ENCODE data around the gene POLR3GL.

Gene POLR3GL

DNA sequence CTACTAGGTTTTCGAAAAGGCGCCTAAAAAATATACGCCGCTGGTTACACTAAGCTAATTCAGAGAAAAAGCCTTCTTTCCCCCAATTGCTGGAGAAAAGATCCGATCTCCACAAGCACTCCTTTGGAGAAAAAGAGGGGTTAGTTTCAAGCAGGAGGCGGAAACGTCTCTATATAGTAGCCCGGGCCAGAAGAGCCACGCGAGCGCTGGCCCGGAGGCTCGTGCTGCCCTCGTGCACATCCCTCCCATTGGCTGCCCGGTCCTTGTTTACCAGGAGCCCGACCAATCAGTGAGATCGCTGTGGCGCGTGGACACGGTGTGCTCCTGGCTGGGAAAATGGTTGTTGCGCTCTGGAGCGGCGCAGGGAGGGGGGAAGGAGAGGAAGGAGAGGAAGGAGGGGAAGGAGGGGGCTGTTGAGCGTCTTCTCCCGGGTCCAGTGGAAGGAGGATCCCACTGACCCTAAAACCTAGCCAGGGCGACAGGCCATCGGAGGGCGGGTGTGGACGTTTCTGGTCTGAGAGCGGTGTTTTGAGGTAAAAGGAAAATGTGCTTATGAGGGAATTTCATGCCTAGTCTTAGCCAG is 32.0 kb downstream of the POLR3GL start, which contains the start of gene TXNIP:
TXNIP (minus strand) TSS at position 147 of the 583 bp plus-strand sequence. CDS start 313 bp downstream, outside the sequence.
- Histone ChIP-seq H3K4ac (ENCODE audit: low read length) (no peak within 1 kb of the TSS), H4K91ac (ENCODE audit: low read depth, low read length, poor library complexity) (no peak within 1 kb of the TSS), H2BK120ac (ENCODE audit: low read depth, low read length) (no peak within 1 kb of the TSS), H2AFZ (ENCODE audit: low read length) (peak within 1 kb of the TSS; percentile 10), H2BK15ac (ENCODE audit: low read length) (no peak within 1 kb of the TSS), H3K79me1 (ENCODE audit: low read depth, low read length) (no peaks in the 10 kb centered on the region), H3K4me2 (ENCODE audit: insufficient read depth, low read length, poor library complexity, severe bottlenecking) (peak within 1 kb of the TSS; percentile 35), H3K4me1 (ENCODE audit: control insufficient read depth in 2 of 2, insufficient read depth in 1 of 2, low read depth in 1 of 2, low read length in 2 of 2) (peaks cover 12 to 27% of the 10 kb centered on the region in 2 donors), H3K23ac (ENCODE audit: low read depth, low read length, poor library complexity) (no peak within 1 kb of the TSS), H2BK12ac (ENCODE audit: low read length) (no peak within 1 kb of the TSS), H3K36me3 (replicated peaks in 1 of 2; ENCODE audit: control insufficient read depth in 2 of 2, insufficient read depth in 2 of 2, low read length in 2 of 2) (peaks cover 17 to 41% of the 10 kb centered on the region in 2 donors), H3K4me3 (ENCODE audit: low read length in 2 of 2) (peak within 1 kb of the TSS; percentile 82 to 91), H2BK5ac (ENCODE audit: low read length) (no peak within 1 kb of the TSS), H2AK5ac (ENCODE audit: low read depth, low read length) (no peak within 1 kb of the TSS), H3K27ac (replicated peaks; ENCODE audit: low read length) (peak within 1 kb of the TSS; percentile 8), H3K18ac (ENCODE audit: low read length) (peak within 1 kb of the TSS; percentile 65), H3K9me3 (replicated peaks in 1 of 2; ENCODE audit: control insufficient read depth in 2 of 2, insufficient read depth in 1 of 2, low read depth in 1 of 2, low read length in 2 of 2) (peaks cover 0 to 9% of the 10 kb centered on the region in 2 donors), H4K8ac (ENCODE audit: low read depth, low read length) (no peak within 1 kb of the TSS), H3K14ac (ENCODE audit: low read length) (no peak within 1 kb of the TSS), H3K27me3 (ENCODE audit: control insufficient read depth in 3 of 3, insufficient read depth in 3 of 3, low read depth in 1 of 3, low read length in 3 of 3) (no peaks in the 10 kb centered on the region), H3K9ac (ENCODE audit: low read depth, low read length, poor library complexity) (peak within 1 kb of the TSS; percentile 79)
- WGBS, 2 donors (ENCODE audit: extremely low coverage in 2 of 2, insufficient read length in 2 of 2, insufficient replicate concordance in 1 of 2): no CpG with 5 or more reads among the region's 30 CpGs
- peak; percentile 92 for DNase-seq (ENCODE audit: low spot score)

DNA sequence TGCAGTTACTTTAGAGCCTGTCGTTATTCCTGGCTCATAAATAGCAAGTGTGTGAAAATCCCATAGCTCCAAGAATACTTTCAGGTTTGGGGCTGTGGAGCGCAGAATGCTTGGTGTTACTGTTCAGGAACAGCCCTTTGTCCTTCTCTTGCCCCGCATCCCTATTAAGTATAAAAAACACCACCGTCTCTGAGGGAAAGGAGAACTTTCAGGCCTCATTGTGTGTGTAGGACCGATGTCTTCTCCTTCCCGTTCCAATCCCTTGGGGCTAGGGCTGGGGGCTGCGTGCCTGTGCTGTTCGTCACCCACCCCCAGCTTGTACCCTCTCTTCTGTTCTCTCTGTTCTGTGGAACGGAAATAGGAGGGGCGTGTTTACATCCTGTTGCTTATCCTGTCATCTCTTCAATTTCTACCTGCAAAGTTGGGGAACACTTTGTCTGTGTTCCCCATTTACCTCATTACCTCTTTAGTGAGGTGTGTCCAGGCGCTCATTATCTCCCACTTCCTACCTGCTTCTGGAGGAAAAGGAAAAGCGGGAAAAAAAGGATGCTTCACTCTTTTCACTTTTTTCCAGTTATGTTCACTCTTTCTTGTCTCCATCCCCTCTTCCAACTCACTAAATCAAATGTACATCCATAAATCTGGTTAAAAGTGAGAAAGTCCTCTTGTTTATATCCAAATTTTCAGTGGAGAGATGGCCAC is 32.7 kb downstream of the POLR3GL start:
- Histone ChIP-seq H3K4ac (ENCODE audit: low read length) (no peak overlapping the region), H2AFZ (ENCODE audit: low read length) (peak overlapping the region; percentile 10), H2BK120ac (ENCODE audit: low read depth, low read length) (no peak overlapping the region), H3K14ac (ENCODE audit: low read length) (no peak overlapping the region), H3K18ac (ENCODE audit: low read length) (peak overlapping the region; percentile 65), H3K36me3 (replicated peaks in 1 of 2; ENCODE audit: control insufficient read depth in 2 of 2, insufficient read depth in 2 of 2, low read length in 2 of 2) (peaks cover 17 to 35% of the 10 kb centered on the region in 2 donors), H2BK15ac (ENCODE audit: low read length) (no peak overlapping the region), H3K4me1 (ENCODE audit: control insufficient read depth in 2 of 2, insufficient read depth in 1 of 2, low read depth in 1 of 2, low read length in 2 of 2) (peaks cover 12 to 27% of the 10 kb centered on the region in 2 donors), H2BK5ac (ENCODE audit: low read length) (no peak overlapping the region), H4K8ac (ENCODE audit: low read depth, low read length) (no peak overlapping the region), H3K4me2 (ENCODE audit: insufficient read depth, low read length, poor library complexity, severe bottlenecking) (peak overlapping the region; percentile 35), H2AK5ac (ENCODE audit: low read depth, low read length) (no peak overlapping the region), H2BK12ac (ENCODE audit: low read length) (no peak overlapping the region), H3K23ac (ENCODE audit: low read depth, low read length, poor library complexity) (no peak overlapping the region), H3K9me3 (replicated peaks in 1 of 2; ENCODE audit: control insufficient read depth in 2 of 2, insufficient read depth in 1 of 2, low read depth in 1 of 2, low read length in 2 of 2) (peaks cover 0 to 9% of the 10 kb centered on the region in 2 donors), H3K27me3 (ENCODE audit: control insufficient read depth in 3 of 3, insufficient read depth in 3 of 3, low read depth in 1 of 3, low read length in 3 of 3) (no peaks in the 10 kb centered on the region), H3K9ac (ENCODE audit: low read depth, low read length, poor library complexity) (no peak overlapping the region), H3K27ac (replicated peaks; ENCODE audit: low read length) (peak overlapping the region; percentile 8), H4K91ac (ENCODE audit: low read depth, low read length, poor library complexity) (no peak overlapping the region), H3K79me1 (ENCODE audit: low read depth, low read length) (no peaks in the 10 kb centered on the region), H3K4me3 (ENCODE audit: low read length in 2 of 2) (peak overlapping the region; percentile 46 to 91)
- WGBS, 2 donors (ENCODE audit: extremely low coverage in 2 of 2, insufficient read length in 2 of 2, insufficient replicate concordance in 1 of 2): no CpG with 5 or more reads among the region's 12 CpGs
- no peak for DNase-seq (ENCODE audit: low spot score)

- no peak overlapping the region for H3K4ac ChIP-seq (ENCODE audit: low read length)
- H3K9me3 ChIP-seq (replicated peaks in 1 of 2; ENCODE audit: control insufficient read depth in 2 of 2, insufficient read depth in 1 of 2, low read depth in 1 of 2, low read length in 2 of 2): peaks cover 0 to 9% of the 10 kb centered on the region in 2 donors
- no peak overlapping the region for H3K9ac ChIP-seq (ENCODE audit: low read depth, low read length, poor library complexity)
- H3K79me1 ChIP-seq (ENCODE audit: low read depth, low read length): no peaks in the 10 kb centered on the region
- no CpG with 5 or more reads among the region's 3 CpGs for WGBS, 2 donors (ENCODE audit: extremely low coverage in 2 of 2, insufficient read length in 2 of 2, insufficient replicate concordance in 1 of 2)
- no peak overlapping the region for H3K27ac ChIP-seq (replicated peaks; ENCODE audit: low read length)
- H3K18ac ChIP-seq (ENCODE audit: low read length): no peak overlapping the region
- H4K8ac ChIP-seq (ENCODE audit: low read depth, low read length): no peak overlapping the region
- no peak for DNase-seq (ENCODE audit: low spot score)
- H2BK5ac ChIP-seq (ENCODE audit: low read length): no peak overlapping the region
- no peak overlapping the region for H3K4me2 ChIP-seq (ENCODE audit: insufficient read depth, low read length, poor library complexity, severe bottlenecking)
- no peak overlapping the region for H2BK15ac ChIP-seq (ENCODE audit: low read length)
- no peak overlapping the region for H3K23ac ChIP-seq (ENCODE audit: low read depth, low read length, poor library complexity)
- H2AFZ ChIP-seq (ENCODE audit: low read length): no peak overlapping the region
- no peak overlapping the region for H4K91ac ChIP-seq (ENCODE audit: low read depth, low read length, poor library complexity)
- H3K14ac ChIP-seq (ENCODE audit: low read length): no peak overlapping the region
- H2BK12ac ChIP-seq (ENCODE audit: low read length): no peak overlapping the region
- no peak overlapping the region for H2AK5ac ChIP-seq (ENCODE audit: low read depth, low read length)
- H2BK120ac ChIP-seq (ENCODE audit: low read depth, low read length): no peak overlapping the region
- H3K27me3 ChIP-seq (ENCODE audit: control insufficient read depth in 3 of 3, insufficient read depth in 3 of 3, low read depth in 1 of 3, low read length in 3 of 3): no peaks in the 10 kb centered on the region
- H3K4me3 ChIP-seq (ENCODE audit: low read length in 2 of 2): peak overlapping the region in 1 of 2 donors; percentile 91
- peaks cover 12 to 24% of the 10 kb centered on the region in 2 donors for H3K4me1 ChIP-seq (ENCODE audit: control insufficient read depth in 2 of 2, insufficient read depth in 1 of 2, low read depth in 1 of 2, low read length in 2 of 2)
- H3K36me3 ChIP-seq (replicated peaks in 1 of 2; ENCODE audit: control insufficient read depth in 2 of 2, insufficient read depth in 2 of 2, low read length in 2 of 2): peaks cover 14 to 30% of the 10 kb centered on the region in 2 donors
These were observed 33.2 kb downstream of the POLR3GL start for GRCh38 chr1:145997718-145998023.

DNA sequence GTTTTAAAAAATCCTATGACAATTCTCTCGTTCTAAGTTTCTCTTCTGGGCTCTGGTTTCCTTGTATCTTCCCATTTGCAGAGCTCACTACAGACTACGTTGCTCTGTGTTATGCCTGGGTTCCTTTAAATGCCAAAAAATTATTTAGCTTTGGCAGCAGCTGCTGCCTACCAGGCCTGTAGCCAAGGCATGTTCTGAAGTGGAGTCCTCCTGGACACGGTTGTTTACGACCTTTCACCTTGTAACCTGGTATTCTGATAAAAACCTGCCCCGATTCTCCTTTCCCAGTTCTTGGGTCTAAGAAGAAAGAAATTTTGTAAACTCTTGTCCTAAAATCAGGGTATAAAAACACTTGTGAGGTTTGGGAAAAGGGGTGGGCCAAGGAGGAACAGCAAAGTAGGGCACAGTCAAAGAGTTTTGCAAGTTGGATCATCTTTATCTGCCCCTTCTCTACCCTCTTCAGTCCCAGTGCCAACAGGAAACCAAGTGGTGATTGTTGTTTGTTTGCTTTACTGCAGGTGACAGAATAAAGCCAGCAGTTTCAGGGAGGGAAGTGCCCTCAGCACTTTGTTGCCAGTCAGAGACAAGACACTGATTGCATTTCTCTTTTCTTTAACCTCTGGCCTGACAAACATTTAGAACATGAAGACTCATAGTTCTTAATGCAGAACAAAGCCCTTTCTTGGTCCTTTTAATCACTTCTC is 35.0 kb downstream of the POLR3GL start:
- Histone ChIP-seq H2AK5ac (ENCODE audit: low read depth, low read length) (no peak overlapping the region), H3K4me3 (ENCODE audit: low read length in 2 of 2) (no peak overlapping the region), H3K4me2 (ENCODE audit: insufficient read depth, low read length, poor library complexity, severe bottlenecking) (no peak overlapping the region), H2BK12ac (ENCODE audit: low read length) (no peak overlapping the region), H4K8ac (ENCODE audit: low read depth, low read length) (no peak overlapping the region), H3K9ac (ENCODE audit: low read depth, low read length, poor library complexity) (no peak overlapping the region), H3K23ac (ENCODE audit: low read depth, low read length, poor library complexity) (no peak overlapping the region), H2AFZ (ENCODE audit: low read length) (peak overlapping the region; percentile 39), H3K18ac (ENCODE audit: low read length) (no peak overlapping the region), H3K14ac (ENCODE audit: low read length) (no peak overlapping the region), H3K79me1 (ENCODE audit: low read depth, low read length) (no peaks in the 10 kb centered on the region), H2BK5ac (ENCODE audit: low read length) (no peak overlapping the region), H2BK15ac (ENCODE audit: low read length) (no peak overlapping the region), H3K4me1 (ENCODE audit: control insufficient read depth in 2 of 2, insufficient read depth in 1 of 2, low read depth in 1 of 2, low read length in 2 of 2) (peaks cover 6 to 12% of the 10 kb centered on the region in 2 donors), H3K27ac (replicated peaks; ENCODE audit: low read length) (no peak overlapping the region), H4K91ac (ENCODE audit: low read depth, low read length, poor library complexity) (no peak overlapping the region), H3K9me3 (replicated peaks in 1 of 2; ENCODE audit: control insufficient read depth in 2 of 2, insufficient read depth in 1 of 2, low read depth in 1 of 2, low read length in 2 of 2) (no peaks in the 10 kb centered on the region), H3K36me3 (replicated peaks in 1 of 2; ENCODE audit: control insufficient read depth in 2 of 2, insufficient read depth in 2 of 2, low read length in 2 of 2) (peaks cover 3 to 12% of the 10 kb centered on the region in 2 donors), H2BK120ac (ENCODE audit: low read depth, low read length) (no peak overlapping the region), H3K27me3 (ENCODE audit: control insufficient read depth in 3 of 3, insufficient read depth in 3 of 3, low read depth in 1 of 3, low read length in 3 of 3) (no peaks in the 10 kb centered on the region), H3K4ac (ENCODE audit: low read length) (no peak overlapping the region)
- no CpG with 5 or more reads among the region's 5 CpGs for WGBS, 2 donors (ENCODE audit: extremely low coverage in 2 of 2, insufficient read length in 2 of 2, insufficient replicate concordance in 1 of 2)
- no peak for DNase-seq (ENCODE audit: low spot score)

Data from neuronal stem cell (in vitro differentiated cells).